Mammary epithelial cell (primary cell): ENCODE results near the gene FAM47E.

Experiments used
- CTCF ChIP-seq, 2 donors: IDR thresholded peaks in 1 of 2; conservative IDR thresholded peaks in 1 of 2; 2 replicates each; pipeline ENCODE4 v1.5.1; 2011 to 2012; ENCODE audit warnings: inconsistent platforms in 2 of 2, low read length in 2 of 2, mild to moderate bottlenecking in 2 of 2, control low read depth in 1 of 2, low read depth in 1 of 2; ENCODE audit not compliant: insufficient read depth in 1 of 2; ENCODE audit errors: extremely low read depth in 1 of 2
- EZH2 ChIP-seq: IDR thresholded peaks from 2 replicates; pipeline ENCODE4 v1.6.1; 2012; ENCODE audit warnings: low read length, inconsistent platforms, borderline replicate concordance

GRCh38 chr4:76233529-76233928 lies 18.0 kb upstream of the FAM47E start:
- TF ChIP-seq CTCF (conservative IDR thresholded peaks at IDR 0.05 in 1 of 2, IDR thresholded peaks at IDR 0.05 in 1 of 2; ENCODE audit: extremely low read depth in 1 of 2, insufficient read depth in 1 of 2, low read depth in 1 of 2, low read length in 2 of 2), result no peak
- TF ChIP-seq EZH2, result no peak
